Activated CD4-positive, alpha-beta T cell treated with anti-CD3 and anti-CD28 coated beads for 1 hour (primary cell): ENCODE measurements around the gene THBD.

Experiments used
- DNase-seq: peaks from one replicate; pipeline ENCODE4 v3.0.0-alpha.2; 2020

THBD gene

GRCh38 chr20:23007886-23008655, 41.4 kb downstream of the THBD start:
- no peak for DNase-seq

GRCh38 chr20:23007462-23007861, 42.0 kb downstream of the THBD start:
- no peak for DNase-seq

- no peak for DNase-seq
Measured at GRCh38 chr20:23005776-23006175, 43.7 kb downstream of the THBD start.

GRCh38 chr20:23003881-23004460, 45.5 kb downstream of the THBD start:
- no peak for DNase-seq

- DNase-seq: no peak
Measured at GRCh38 chr20:23003077-23003635, 46.3 kb downstream of the THBD start.

- DNase-seq: no peak
Measured at GRCh38 chr20:23002276-23002675, 47.2 kb downstream of the THBD start.

- no peak for DNase-seq
Measured at GRCh38 chr20:23000232-23000947, 49.1 kb downstream of the THBD start.

- no peak for DNase-seq
Measured at GRCh38 chr20:22999756-23000155, 49.7 kb downstream of the THBD start.

- DNase-seq: no peak
Measured at GRCh38 chr20:22998476-22998875, 51.0 kb downstream of the THBD start.

- DNase-seq: no peak
Measured at GRCh38 chr20:22995923-22996322, 53.5 kb downstream of the THBD start.
